DMS53 (cell line): ENCODE results near the gene AP2A2.

ENCODE experiments used
- DNase-seq: peaks from one replicate; lab custom pipeline; 2025; lab: John Stamatoyannopoulos, UW

The AP2A2 gene

GRCh38 chr11:996681-997080, 71.0 kb downstream of the AP2A2 start:
- no peak for DNase-seq

- no peak for DNase-seq
These were observed 72.2 kb downstream of the AP2A2 start for GRCh38 chr11:997907-998306.

- DNase-seq, result no peak
These were observed 73.3 kb downstream of the AP2A2 start for GRCh38 chr11:999009-999408.

- DNase-seq, result no peak
These were observed 74.9 kb downstream of the AP2A2 start for GRCh38 chr11:1000357-1001278.

GRCh38 chr11:1001617-1002405, 76.1 kb downstream of the AP2A2 start:
- DNase-seq, result no peak

GRCh38 chr11:1002406-1002984, 76.8 kb downstream of the AP2A2 start:
- DNase-seq, result no peak

GRCh38 chr11:1003159-1003558, 77.5 kb downstream of the AP2A2 start:
- DNase-seq, result no peak

GRCh38 chr11:1005928-1006327, 80.3 kb downstream of the AP2A2 start:
- DNase-seq, result peak; percentile 95

- DNase-seq, result peak; percentile 92
These were observed 81.1 kb downstream of the AP2A2 start for GRCh38 chr11:1006762-1007161.

- no peak for DNase-seq
These were observed 81.6 kb downstream of the AP2A2 start for GRCh38 chr11:1007279-1007678.

GRCh38 chr11:1008001-1008802, 82.5 kb downstream of the AP2A2 start:
- DNase-seq, result no peak

- DNase-seq, result no peak
These were observed 83.1 kb downstream of the AP2A2 start for GRCh38 chr11:1008803-1009145.

- no peak for DNase-seq
These were observed 83.7 kb downstream of the AP2A2 start for GRCh38 chr11:1009371-1009770.

- no peak for DNase-seq
These were observed 84.3 kb downstream of the AP2A2 start for GRCh38 chr11:1009991-1010390.

GRCh38 chr11:1010551-1011319, 85.1 kb downstream of the AP2A2 start:
- DNase-seq, result no peak

GRCh38 chr11:1011320-1011698, 85.6 kb downstream of the AP2A2 start:
- DNase-seq, result no peak

GRCh38 chr11:1012291-1012690, 86.6 kb downstream of the AP2A2 start:
- DNase-seq, result no peak

GRCh38 chr11:1012740-1013630, 87.3 kb downstream of the AP2A2 start:
- no peak for DNase-seq

GRCh38 chr11:1013631-1013935, 87.9 kb downstream of the AP2A2 start:
- DNase-seq, result no peak

GRCh38 chr11:1014276-1014675, 88.6 kb downstream of the AP2A2 start:
- no peak for DNase-seq
